Karpas-422 (cell line): ENCODE results near the gene MDFI. TPM values are rescaled to one million over a fixed set of nuclear protein-coding genes. Genes with fewer than 3 reads are reported as not detected.

Experiments
- DNase-seq: peaks from one replicate; pipeline ENCODE4 v3.0.0-alpha.2; 2015
- H2AFZ ChIP-seq: fragments of 200-600 bp; sonication (generic); 2 replicates; pipeline ENCODE4 v1.6.1; 2014; ENCODE audit warnings: antibody characterized with exemption, low read length, mixed read lengths
- H3K27ac ChIP-seq: fragments of 200-600 bp; sonication (generic); 2 replicates; pipeline ENCODE4 v1.5.1; 2014; ENCODE audit warnings: mild to moderate bottlenecking, low read length, moderate library complexity
- H3K27me3 ChIP-seq: fragments of 200-600 bp; sonication (generic); 2 replicates; pipeline ENCODE4 v1.6.1; 2014; ENCODE audit warnings: low read length, mixed read lengths
- H3K36me3 ChIP-seq: fragments of 200-600 bp; sonication (generic); 2 replicates; pipeline ENCODE4 v1.6.1; 2014; ENCODE audit warnings: low read length, mixed read lengths; ENCODE audit not compliant: insufficient read depth
- H3K4me1 ChIP-seq: fragments of 200-600 bp; sonication (generic); 2 replicates; pipeline ENCODE4 v1.6.1; 2014; ENCODE audit warnings: mild to moderate bottlenecking, low read length, mixed read lengths
- H3K4me2 ChIP-seq: fragments of 200-600 bp; sonication (generic); 2 replicates; pipeline ENCODE4 v1.6.1; 2014; ENCODE audit warnings: low read length, low read depth, mild to moderate bottlenecking; ENCODE audit not compliant: poor library complexity, severe bottlenecking
- H3K4me3 ChIP-seq: fragments of 200-600 bp; sonication (generic); 2 replicates; pipeline ENCODE4 v1.5.1; 2014; ENCODE audit warnings: mild to moderate bottlenecking, antibody characterized with exemption, low read length, mixed read lengths
- H3K79me2 ChIP-seq: fragments of 200-600 bp; sonication (generic); 2 replicates; pipeline ENCODE4 v1.6.1; 2014; ENCODE audit warnings: mild to moderate bottlenecking, low read length, mixed read lengths
- H3K9ac ChIP-seq: fragments of 200-600 bp; sonication (generic); 2 replicates; pipeline ENCODE4 v1.6.0; 2014; ENCODE audit warnings: low read length
- H3K9me2 ChIP-seq: fragments of 200-600 bp; sonication (generic), shearing (Covaris generic); replicated peaks from 2 replicates; pipeline ENCODE4 v1.6.0; 2014; ENCODE audit warnings: mild to moderate bottlenecking, low read length, moderate library complexity; ENCODE audit not compliant: insufficient read depth
- H3K9me3 ChIP-seq: fragments of 300-700, 200-600 bp; sonication (generic); 2 replicates; pipeline ENCODE4 v1.6.1; 2014; ENCODE audit warnings: low read length, mixed read lengths
- H4K20me1 ChIP-seq: fragments of 200-600 bp; sonication (generic); 2 replicates; pipeline ENCODE4 v1.6.1; 2014; ENCODE audit warnings: mild to moderate bottlenecking, antibody characterized with exemption, low read length, low read depth; ENCODE audit not compliant: insufficient read depth
- total RNA-seq: library from RNA; depleted of rRNA; stranded (reverse); fragments of >200 nt; shearing (Covaris generic); gene quantifications from 2 replicates; pipeline ENCODE4 v1.2.3, GENCODE V29; 2014; ENCODE audit warnings: low replicate concordance

The MDFI gene
- total RNA-seq, 1 experiment from 2014 or later: not detected

DNA sequence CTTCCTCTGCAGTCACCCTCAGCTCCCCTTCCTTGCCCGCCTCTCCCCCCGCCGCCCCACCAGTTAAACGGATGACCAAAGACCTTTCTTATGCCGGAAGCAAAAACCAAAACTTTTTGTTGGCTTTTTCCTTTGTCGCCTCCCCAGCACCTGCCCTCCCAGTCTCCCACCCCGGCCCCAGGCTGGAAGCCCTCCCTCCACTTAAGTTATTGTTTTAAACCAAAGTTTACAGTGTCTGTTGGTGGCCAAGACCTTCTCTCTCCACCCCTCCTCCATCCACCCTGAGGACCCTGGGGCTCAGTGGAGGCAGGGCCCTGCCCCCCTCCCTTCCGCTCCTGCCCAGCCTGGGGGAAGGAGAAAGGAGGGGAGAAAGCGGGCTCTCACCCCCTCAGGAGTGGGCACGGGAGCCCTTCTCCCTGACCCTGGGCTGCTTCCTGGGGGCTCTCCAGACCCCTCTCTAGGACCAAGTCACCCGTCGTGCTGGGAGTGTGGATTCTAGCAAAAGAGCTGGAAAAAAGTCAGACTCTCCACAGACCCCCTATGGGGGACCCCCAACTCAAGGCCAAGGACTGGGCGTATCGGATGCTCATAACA is 38.3 kb upstream of the MDFI start:
- no peak overlapping the region for H2AFZ ChIP-seq
- no peaks in the 10 kb centered on the region for H4K20me1 ChIP-seq
- H3K9me3 ChIP-seq: no peaks in the 10 kb centered on the region
- no peak overlapping the region for H3K4me3 ChIP-seq
- peaks cover 13% of the 10 kb centered on the region for H3K4me1 ChIP-seq
- H3K9me2 ChIP-seq: no peaks in the 10 kb centered on the region
- no peaks in the 10 kb centered on the region for H3K27me3 ChIP-seq
- no peaks in the 10 kb centered on the region for H3K79me2 ChIP-seq
- no peak overlapping the region for H3K4me2 ChIP-seq
- H3K27ac ChIP-seq: no peak overlapping the region
- H3K36me3 ChIP-seq: no peaks in the 10 kb centered on the region
- no peak for DNase-seq
- H3K9ac ChIP-seq: no peak overlapping the region

GRCh38 chr6:41600499-41601247 is 37.6 kb upstream of the MDFI start:
- no peak overlapping the region for H3K4me2 ChIP-seq
- no peaks in the 10 kb centered on the region for H3K9me2 ChIP-seq
- H3K9ac ChIP-seq: no peak overlapping the region
- no peaks in the 10 kb centered on the region for H3K27me3 ChIP-seq
- no peak overlapping the region for H3K4me3 ChIP-seq
- H3K36me3 ChIP-seq: no peaks in the 10 kb centered on the region
- H3K4me1 ChIP-seq: peaks cover 13% of the 10 kb centered on the region
- H4K20me1 ChIP-seq: no peaks in the 10 kb centered on the region
- no peak for DNase-seq
- H3K9me3 ChIP-seq: no peaks in the 10 kb centered on the region
- no peak overlapping the region for H3K27ac ChIP-seq
- H2AFZ ChIP-seq: no peak overlapping the region
- no peaks in the 10 kb centered on the region for H3K79me2 ChIP-seq

GRCh38 chr6:41601248-41601549 is 37.1 kb upstream of the MDFI start:
- Histone ChIP-seq H3K27me3 (no peaks in the 10 kb centered on the region), H3K36me3 (no peaks in the 10 kb centered on the region), H3K79me2 (no peaks in the 10 kb centered on the region), H3K9ac (no peak overlapping the region), H3K4me2 (no peak overlapping the region), H3K4me1 (peaks cover 13% of the 10 kb centered on the region), H3K9me2 (no peaks in the 10 kb centered on the region), H3K9me3 (no peaks in the 10 kb centered on the region), H2AFZ (no peak overlapping the region), H4K20me1 (no peaks in the 10 kb centered on the region), H3K4me3 (no peak overlapping the region), H3K27ac (no peak overlapping the region)
- no peak for DNase-seq

DNA sequence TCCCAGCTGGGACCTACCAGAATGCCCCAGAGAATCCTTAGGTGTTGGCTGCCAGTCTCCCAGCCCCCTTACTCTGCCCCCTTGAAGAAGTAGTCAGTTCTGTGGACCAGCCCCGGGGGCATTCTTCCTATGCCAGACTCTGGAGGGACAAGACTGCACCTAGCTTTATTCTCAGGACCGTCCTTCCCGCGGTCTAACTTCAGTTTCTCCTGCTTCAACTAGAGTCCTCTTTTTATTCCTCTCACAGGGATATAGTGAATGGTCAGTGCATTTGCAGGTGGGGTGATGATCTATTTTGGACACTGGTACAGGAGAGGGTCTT is 35.9 kb upstream of the MDFI start:
- no peak for DNase-seq
- no peaks in the 10 kb centered on the region for H3K36me3 ChIP-seq
- H3K9me3 ChIP-seq: no peaks in the 10 kb centered on the region
- peak overlapping the region; percentile 68 for H3K4me2 ChIP-seq
- H3K27ac ChIP-seq: peak overlapping the region; percentile 23; the same call in 1 of the 2 replicates
- H3K9ac ChIP-seq: peak overlapping the region; percentile 64
- H3K27me3 ChIP-seq: no peaks in the 10 kb centered on the region
- no peaks in the 10 kb centered on the region for H4K20me1 ChIP-seq
- no peaks in the 10 kb centered on the region for H3K9me2 ChIP-seq
- no peak overlapping the region; the same call in 1 of the 2 replicates for H2AFZ ChIP-seq
- peaks cover 13% of the 10 kb centered on the region for H3K4me1 ChIP-seq
- 0 out of 2 replicates have a peak overlapping the region, but pooled peaks have one; percentile 58 for H3K4me3 ChIP-seq
- no peaks in the 10 kb centered on the region for H3K79me2 ChIP-seq

GRCh38 chr6:41602864-41603608 is 35.2 kb upstream of the MDFI start:
- peak; percentile 94 for DNase-seq
- H3K4me1 ChIP-seq: peaks cover 13% of the 10 kb centered on the region
- H3K27me3 ChIP-seq: no peaks in the 10 kb centered on the region
- H3K9me2 ChIP-seq: no peaks in the 10 kb centered on the region
- no peaks in the 10 kb centered on the region for H3K9me3 ChIP-seq
- H3K79me2 ChIP-seq: no peaks in the 10 kb centered on the region
- peak overlapping the region; percentile 23; the same call in 1 of the 2 replicates for H3K27ac ChIP-seq
- H4K20me1 ChIP-seq: no peaks in the 10 kb centered on the region
- H3K36me3 ChIP-seq: no peaks in the 10 kb centered on the region
- H3K4me2 ChIP-seq: peak overlapping the region; percentile 68
- H3K4me3 ChIP-seq: peak overlapping the region; percentile 58; the same call in 1 of the 2 replicates
- H2AFZ ChIP-seq: no peak overlapping the region; the same call in 1 of the 2 replicates
- H3K9ac ChIP-seq: peak overlapping the region; percentile 64

DNA sequence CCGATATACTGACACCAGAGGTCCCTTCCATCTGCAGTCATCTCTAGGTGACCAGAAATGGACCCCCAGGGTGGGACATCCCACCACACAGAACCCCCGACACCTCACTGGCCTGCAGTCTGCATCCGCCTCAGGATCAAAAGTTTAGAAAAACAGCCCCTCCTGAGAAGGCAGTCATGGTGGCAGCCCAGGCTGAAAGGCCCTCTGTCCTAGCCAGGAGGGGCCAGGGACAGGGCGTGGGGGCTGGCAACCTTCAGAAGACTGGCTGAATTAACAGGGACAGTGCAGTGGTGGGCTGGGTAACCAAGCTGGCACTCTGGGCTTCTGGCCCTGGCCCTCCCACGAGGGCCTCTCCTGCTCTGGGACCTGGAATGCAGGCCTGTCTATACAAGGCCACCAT is 34.3 kb upstream of the MDFI start:
- H3K9me2 ChIP-seq: no peaks in the 10 kb centered on the region
- H3K4me1 ChIP-seq: peaks cover 13% of the 10 kb centered on the region
- no peaks in the 10 kb centered on the region for H3K36me3 ChIP-seq
- no peaks in the 10 kb centered on the region for H4K20me1 ChIP-seq
- no peak overlapping the region for H3K9ac ChIP-seq
- no peak overlapping the region for H3K4me3 ChIP-seq
- H3K27me3 ChIP-seq: no peaks in the 10 kb centered on the region
- H3K79me2 ChIP-seq: no peaks in the 10 kb centered on the region
- no peak for DNase-seq
- H3K4me2 ChIP-seq: no peak overlapping the region
- no peaks in the 10 kb centered on the region for H3K9me3 ChIP-seq
- no peak overlapping the region for H2AFZ ChIP-seq
- no peak overlapping the region for H3K27ac ChIP-seq

DNA sequence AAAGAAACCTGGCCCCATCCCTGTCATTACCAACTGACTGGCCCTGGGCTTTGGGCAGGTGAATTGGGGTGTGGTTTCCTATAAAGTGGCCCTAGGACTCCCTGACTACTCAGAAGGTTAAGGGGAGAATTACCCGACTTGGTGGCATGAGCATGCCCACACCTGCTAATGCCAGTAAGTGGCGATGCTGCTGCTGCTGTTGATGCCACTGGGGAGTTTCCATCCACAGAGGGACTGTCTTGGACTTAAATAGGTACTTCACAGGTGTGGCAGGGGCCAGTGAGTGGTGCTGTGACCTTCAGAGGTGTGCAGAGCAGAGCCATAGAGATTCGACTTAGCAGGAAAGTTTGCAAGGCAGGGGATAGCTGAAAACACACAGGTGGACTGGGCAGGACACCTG is 32.6 kb upstream of the MDFI start:
- Histone ChIP-seq H3K36me3 (no peaks in the 10 kb centered on the region), H3K27ac (no peak overlapping the region), H3K4me3 (no peak overlapping the region), H4K20me1 (no peaks in the 10 kb centered on the region), H2AFZ (no peak overlapping the region), H3K4me1 (peaks cover 13% of the 10 kb centered on the region), H3K9me2 (no peaks in the 10 kb centered on the region), H3K9ac (no peak overlapping the region), H3K9me3 (no peaks in the 10 kb centered on the region), H3K4me2 (no peak overlapping the region), H3K27me3 (no peaks in the 10 kb centered on the region), H3K79me2 (no peaks in the 10 kb centered on the region)
- DNase-seq: no peak

- peaks cover 10% of the 10 kb centered on the region for H3K4me1 ChIP-seq
- H3K9me2 ChIP-seq: no peaks in the 10 kb centered on the region
- no peaks in the 10 kb centered on the region for H3K36me3 ChIP-seq
- no peaks in the 10 kb centered on the region for H4K20me1 ChIP-seq
- no peaks in the 10 kb centered on the region for H3K9me3 ChIP-seq
- no peaks in the 10 kb centered on the region for H3K79me2 ChIP-seq
- no peak overlapping the region for H3K4me2 ChIP-seq
- H3K27me3 ChIP-seq: no peaks in the 10 kb centered on the region
- H3K27ac ChIP-seq: no peak overlapping the region
- no peak for DNase-seq
- no peak overlapping the region for H3K9ac ChIP-seq
- no peak overlapping the region for H3K4me3 ChIP-seq
- H2AFZ ChIP-seq: no peak overlapping the region
These were observed 31.2 kb upstream of the MDFI start for GRCh38 chr6:41607036-41607435.
